HG03354 (cell line): ENCODE results near the gene PHLPP1.
"Not testable (repeated sequence)": the region's sequence is repeated elsewhere in the genome, so short reads cannot be mapped to it uniquely, and the experiment has no call there.

Experiments used
- ATAC-seq: cut with Tn5 transposase; IDR thresholded peaks from one replicate; pipeline ENCODE4 v1.9.1; 2021; ENCODE audit warnings: mild to moderate bottlenecking; ENCODE audit not compliant: unreplicated experiment, poor library complexity, severe bottlenecking

Gene PHLPP1

DNA sequence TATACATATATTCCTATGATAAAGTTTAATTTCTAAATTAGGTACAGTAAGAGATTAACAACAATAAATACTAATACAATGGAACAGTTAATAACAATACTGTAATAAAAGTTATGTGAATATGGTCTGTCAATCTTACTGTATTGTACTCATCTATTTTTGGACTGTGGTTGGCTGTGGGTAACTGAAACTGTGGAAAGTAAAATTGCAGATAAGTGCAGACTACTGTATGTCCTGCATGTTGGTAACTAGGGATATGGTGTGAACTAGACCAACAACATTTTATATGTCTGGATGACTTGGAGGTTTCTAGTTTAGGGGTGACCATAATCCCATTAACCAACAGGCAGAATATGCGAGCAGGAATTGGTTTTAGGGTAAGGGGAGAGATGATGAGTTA lies 23.3 kb downstream of the PHLPP1 start:
- ATAC-seq, result no peak

- no peak for ATAC-seq
Observed at GRCh38 chr18:62739911-62740310, 24.6 kb downstream of the PHLPP1 start.

GRCh38 chr18:62740650-62741049 lies 25.3 kb downstream of the PHLPP1 start:
- ATAC-seq, result not testable (repeated sequence)

DNA sequence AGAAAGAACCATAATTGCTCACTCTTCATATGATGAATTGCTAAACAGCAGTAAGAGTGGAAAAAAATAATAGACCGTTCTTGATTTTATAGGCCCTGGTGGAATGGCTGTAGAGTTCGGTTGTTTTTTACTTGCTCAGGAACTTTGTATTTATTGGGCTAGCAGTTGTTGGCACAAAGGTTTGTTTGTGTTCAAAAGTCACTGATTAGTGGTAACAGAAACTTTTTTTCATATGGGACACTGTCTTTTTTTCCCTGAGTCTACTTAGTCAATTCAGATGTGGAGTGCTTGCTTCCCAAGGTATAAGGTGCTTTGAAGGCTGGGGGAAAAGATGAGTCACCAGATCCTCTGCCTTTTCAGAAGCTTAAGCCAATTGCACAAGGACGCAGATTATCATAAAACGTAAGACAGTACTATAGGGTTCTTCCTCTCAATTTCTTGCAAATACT lies 25.8 kb downstream of the PHLPP1 start:
- ATAC-seq, result no peak

DNA sequence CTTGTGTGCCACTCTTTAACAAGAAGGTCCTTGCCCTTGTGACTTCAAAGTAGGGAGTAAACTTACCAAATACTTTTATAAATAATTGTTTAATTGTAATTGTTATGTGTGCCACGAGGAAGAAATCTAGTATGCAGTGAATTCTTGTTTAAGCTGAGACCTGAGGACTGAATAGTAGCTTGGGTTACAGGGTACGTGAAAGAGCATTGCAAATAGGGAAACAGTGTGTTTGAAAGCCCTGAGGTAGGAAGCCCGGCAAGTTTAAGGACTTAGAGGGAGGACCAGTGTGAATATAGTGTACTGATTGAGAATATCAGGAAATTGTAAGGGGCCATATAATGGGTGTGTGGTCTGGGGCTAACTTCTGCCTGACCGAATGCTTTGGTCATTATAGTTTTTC lies 26.2 kb downstream of the PHLPP1 start:
- ATAC-seq, result no peak

- ATAC-seq, result peak; percentile 93
Observed at GRCh38 chr18:62744076-62744968, 29.0 kb downstream of the PHLPP1 start.

DNA sequence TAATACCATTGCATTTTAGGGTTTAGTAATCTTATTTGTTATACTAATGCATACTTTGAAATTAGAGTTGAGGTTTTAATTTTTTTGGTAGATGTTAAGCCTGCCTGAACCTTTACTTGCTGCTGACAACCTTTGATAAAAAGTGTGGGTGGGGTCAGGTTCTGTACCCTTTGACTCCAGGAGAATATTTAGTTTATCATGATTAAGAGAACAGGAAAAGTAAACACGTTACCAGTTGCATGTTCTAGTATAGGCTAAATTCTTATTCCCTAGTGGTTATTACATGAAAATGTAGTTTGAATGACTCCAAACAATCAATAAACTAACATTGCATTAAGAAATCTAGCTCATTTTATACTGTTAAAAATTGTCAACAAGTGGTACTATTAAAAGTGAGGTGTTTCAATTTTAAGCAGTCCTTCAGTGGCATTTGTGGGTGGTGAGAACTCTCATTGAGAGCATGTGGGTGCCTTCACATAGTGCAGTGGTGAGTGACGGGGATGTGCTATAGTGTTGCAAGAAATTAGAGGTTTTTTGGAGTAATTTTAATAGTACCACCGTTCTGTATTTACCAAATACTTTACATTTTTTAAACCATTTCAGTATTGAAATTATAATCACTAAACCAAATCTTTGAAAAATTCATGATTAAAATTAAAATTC lies 29.9 kb downstream of the PHLPP1 start:
- ATAC-seq, result no peak

- no peak for ATAC-seq
Observed at GRCh38 chr18:62749389-62749788, 34.0 kb downstream of the PHLPP1 start.

- no peak for ATAC-seq
Observed at GRCh38 chr18:62751341-62751821, 36.0 kb downstream of the PHLPP1 start.

DNA sequence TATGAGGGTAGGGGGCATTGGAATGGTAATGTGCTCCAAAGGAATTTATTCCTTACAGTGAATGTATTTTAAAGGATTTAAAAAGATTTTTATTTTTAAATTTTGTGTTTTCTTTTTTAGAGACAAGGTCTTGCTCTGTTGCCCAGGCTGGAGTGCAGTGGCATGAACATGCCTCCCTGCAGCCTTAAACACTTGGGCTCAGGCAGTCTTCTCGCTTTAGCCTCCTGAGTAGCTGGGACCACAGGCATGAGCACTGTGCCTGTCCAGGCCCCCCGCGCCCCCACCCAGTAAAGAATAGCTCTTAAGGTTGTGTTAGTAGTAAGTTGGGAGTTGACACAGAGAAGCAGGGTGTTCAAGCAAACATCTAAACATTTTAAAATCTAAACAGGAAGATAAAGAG lies 36.6 kb downstream of the PHLPP1 start:
- no peak for ATAC-seq

DNA sequence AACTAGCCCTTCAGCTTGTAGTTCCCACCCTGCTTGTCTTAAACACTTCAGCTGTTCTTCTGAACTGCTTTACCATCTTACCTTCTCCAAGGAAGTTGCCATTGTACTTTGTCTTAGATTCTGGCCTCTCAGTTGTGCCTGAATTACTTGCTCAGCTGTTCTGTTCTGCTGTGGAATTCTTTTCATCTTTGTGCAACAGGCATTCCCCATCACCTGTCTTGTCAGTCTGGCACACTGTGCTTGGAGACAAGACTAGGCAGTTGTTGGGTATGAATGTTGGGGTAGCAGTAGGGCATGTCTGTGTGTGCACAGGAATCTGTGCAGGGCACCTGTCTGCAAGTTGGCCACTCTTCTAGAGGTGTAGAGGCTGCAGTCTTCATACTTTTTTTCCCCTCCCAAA lies 38.7 kb downstream of the PHLPP1 start:
- ATAC-seq, result no peak

DNA sequence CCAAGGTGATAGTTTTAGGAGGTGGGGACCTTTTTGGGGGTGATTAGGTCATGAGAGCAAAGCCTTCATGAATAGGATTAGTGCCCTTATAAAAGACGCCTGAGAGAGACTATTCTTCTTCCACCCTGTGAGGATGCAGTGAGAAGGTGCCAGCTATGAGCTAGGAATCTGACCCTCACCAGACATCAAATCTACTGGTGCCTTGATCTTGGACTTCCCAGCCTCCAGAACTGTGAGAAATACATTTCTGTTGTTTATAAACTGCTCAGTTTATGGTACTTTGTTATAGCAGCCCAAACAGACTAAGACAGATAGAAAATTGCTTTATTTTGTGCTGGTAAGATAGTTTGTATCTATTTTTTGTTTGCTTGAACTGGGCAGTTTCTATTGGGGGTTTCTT lies 40.1 kb downstream of the PHLPP1 start:
- no peak for ATAC-seq

DNA sequence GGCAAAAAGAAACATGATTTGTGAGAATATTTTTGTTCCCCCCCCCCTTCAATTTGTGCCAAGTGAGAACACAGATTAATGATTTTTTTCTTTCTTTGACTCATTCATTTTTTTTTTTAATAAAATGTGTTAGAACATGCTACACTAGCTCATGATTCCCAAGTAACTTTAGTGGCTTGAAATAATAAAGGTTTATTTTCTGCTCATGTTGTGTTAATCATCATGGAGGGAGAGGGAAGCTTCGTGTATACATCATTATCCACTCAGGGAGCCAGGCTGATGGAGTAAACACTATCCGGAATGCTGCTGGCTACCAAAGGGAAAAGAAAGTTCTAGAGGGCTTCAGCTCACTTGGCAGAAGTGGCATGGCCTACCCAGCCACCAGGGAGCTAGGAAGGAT lies 40.6 kb downstream of the PHLPP1 start:
- ATAC-seq, result no peak

GRCh38 chr18:62757399-62758010 lies 42.2 kb downstream of the PHLPP1 start:
- ATAC-seq, result no peak

- ATAC-seq, result no peak
Observed at GRCh38 chr18:62758591-62758990, 43.2 kb downstream of the PHLPP1 start.

DNA sequence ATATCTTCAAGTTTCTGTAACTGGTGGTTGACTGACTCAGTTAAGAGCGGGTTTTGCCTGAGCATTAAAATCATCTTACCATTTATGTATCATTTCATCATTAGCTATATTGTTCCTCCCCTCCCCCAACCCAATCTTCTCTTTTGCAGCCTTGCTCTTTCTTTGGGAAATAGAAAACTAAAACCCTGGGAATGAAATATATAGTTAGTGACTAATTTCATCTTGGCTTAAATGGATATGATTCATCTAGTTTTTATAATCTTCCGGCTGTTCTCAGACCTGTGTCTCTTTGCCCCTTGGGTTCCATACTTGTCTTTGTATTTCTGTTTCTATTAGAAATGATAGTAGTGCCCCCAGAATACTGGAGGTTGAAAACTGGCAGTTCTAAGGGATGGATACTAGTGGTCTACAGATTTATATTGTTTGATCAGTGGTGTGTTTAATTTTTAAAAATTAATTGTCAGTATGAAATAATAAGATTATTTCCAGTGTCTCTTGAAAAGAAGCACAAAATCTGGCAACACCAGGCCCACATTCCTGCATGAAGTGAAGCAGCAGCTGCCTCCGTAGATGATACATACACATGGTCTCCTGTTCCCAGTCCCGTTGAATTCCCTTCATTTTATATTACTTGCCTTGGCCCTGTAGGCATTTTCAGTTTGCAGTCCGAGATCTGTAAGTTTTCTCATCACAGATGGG lies 44.5 kb downstream of the PHLPP1 start:
- ATAC-seq, result no peak

DNA sequence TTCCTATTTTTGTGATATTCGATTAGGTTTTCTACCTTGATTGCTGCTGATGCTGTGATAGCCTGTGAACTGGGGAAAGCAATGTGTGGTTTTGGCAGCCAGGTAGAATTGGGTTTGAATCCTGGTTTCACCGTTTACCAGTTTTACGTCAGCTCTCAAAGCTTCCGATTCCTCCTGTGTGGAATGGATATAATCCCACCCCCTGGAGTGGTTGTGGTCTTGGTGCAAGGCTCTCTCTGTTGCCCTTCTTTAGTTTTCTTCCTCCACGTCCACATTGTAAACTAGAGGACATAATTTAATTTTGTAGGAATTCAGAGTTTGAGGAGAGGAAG lies 45.0 kb downstream of the PHLPP1 start:
- no peak for ATAC-seq

GRCh38 chr18:62763101-62763521 lies 47.8 kb downstream of the PHLPP1 start:
- ATAC-seq, result no peak

DNA sequence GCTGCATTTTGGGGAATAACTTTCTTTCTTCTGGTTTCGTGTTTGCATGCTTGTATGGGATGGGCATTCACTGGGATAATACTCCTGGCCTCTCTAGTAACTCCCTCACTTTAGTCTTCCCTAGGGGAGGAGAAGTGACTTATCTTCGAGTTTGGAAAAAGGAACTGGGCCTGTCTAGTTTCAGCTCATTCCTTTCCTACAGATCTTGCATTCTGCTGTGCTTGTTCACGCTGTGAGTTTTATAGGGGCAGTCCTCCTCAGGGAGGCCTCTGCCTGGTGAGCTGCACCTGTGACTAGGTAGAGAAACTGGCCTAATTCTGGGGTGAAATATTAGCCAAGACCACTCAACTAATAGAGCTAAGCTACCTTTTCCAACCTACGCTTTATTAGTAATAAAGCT lies 50.9 kb downstream of the PHLPP1 start:
- no peak for ATAC-seq

- no peak for ATAC-seq
Observed at GRCh38 chr18:62767321-62767720, 52.0 kb downstream of the PHLPP1 start.
